ENCODE data around the gene ARHGAP26. TPM values are rescaled to one million over a fixed set of nuclear protein-coding genes. Genes with fewer than 3 reads are reported as not detected.

ARHGAP26 gene
- total RNA-seq, 1 donor = 1.7 TPM

DNA sequence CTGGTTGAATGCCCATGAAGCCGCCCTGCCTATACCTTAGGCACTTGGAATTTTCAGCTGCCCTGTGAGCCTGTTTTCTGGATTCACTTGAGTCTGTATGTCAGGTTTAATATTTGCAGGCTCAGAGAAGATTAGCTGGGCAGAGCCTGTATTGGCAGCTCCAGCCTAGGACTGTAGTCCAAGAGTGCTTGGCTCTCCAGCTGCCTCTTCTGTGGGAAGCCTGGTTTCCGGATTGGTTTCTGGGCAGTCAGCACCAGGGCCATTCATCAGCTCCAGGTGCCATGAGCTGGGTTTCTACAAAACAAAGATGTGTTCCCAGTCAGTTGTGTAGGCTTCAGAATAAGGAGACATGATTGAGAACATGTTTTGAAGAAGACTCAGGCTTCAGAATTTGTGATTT is 90.1 kb downstream of the ARHGAP26 start:
- no peak for TF ChIP-seq CTCF (IDR thresholded peaks at IDR 0.05; ENCODE audit: insufficient read depth, low read depth, low read length)
- no peak for DNase-seq (ENCODE audit: low read depth)
- H3K4me3 ChIP-seq (ENCODE audit: low read depth, low read length) = no peak overlapping the region

DNA sequence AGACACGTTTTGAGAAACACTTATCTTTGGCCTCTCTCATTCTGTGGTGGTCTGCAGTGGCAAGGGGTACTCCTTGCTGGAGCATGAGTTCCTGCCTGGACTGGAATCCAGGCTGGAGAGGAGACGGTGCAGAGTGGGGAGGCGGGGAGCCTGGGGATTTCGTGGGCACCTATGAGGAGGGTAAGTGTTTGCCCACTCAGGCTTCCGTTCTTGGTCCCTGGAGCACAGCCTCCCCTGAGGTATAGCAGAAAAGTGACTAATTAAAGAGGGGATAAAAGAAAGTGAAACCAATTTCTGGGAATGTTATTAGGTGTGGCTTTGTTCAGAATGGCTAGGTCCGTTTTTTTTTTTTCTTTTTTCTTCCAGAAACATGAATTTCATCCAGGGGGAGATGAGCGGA is 90.8 kb downstream of the ARHGAP26 start:
- no peak overlapping the region for H3K4me3 ChIP-seq (ENCODE audit: low read depth, low read length)
- DNase-seq (ENCODE audit: low read depth) = no peak
- TF ChIP-seq CTCF (IDR thresholded peaks at IDR 0.05; ENCODE audit: insufficient read depth, low read depth, low read length) = no peak

- TF ChIP-seq CTCF (IDR thresholded peaks at IDR 0.05; ENCODE audit: insufficient read depth, low read depth, low read length) = no peak
- no peak for DNase-seq (ENCODE audit: low read depth)
- H3K4me3 ChIP-seq (ENCODE audit: low read depth, low read length) = no peak overlapping the region
These were observed 92.4 kb downstream of the ARHGAP26 start for GRCh38 chr5:142862594-142862993.

GRCh38 chr5:142863856-142864255 is 93.7 kb downstream of the ARHGAP26 start:
- no peak for TF ChIP-seq CTCF (IDR thresholded peaks at IDR 0.05; ENCODE audit: insufficient read depth, low read depth, low read length)
- no peak overlapping the region for H3K4me3 ChIP-seq (ENCODE audit: low read depth, low read length)
- DNase-seq (ENCODE audit: low read depth) = no peak

GRCh38 chr5:142864290-142865260 is 94.4 kb downstream of the ARHGAP26 start:
- TF ChIP-seq CTCF (IDR thresholded peaks at IDR 0.05; ENCODE audit: insufficient read depth, low read depth, low read length) = no peak
- DNase-seq (ENCODE audit: low read depth) = no peak
- no peak overlapping the region for H3K4me3 ChIP-seq (ENCODE audit: low read depth, low read length)

GRCh38 chr5:142865631-142866030 is 95.5 kb downstream of the ARHGAP26 start:
- TF ChIP-seq CTCF (IDR thresholded peaks at IDR 0.05; ENCODE audit: insufficient read depth, low read depth, low read length) = no peak
- H3K4me3 ChIP-seq (ENCODE audit: low read depth, low read length) = no peak overlapping the region
- DNase-seq (ENCODE audit: low read depth) = no peak
